Esophagus (tissue), 2 donors: ENCODE data around the gene BRSK1. TPM values are rescaled to one million over a fixed set of nuclear protein-coding genes. Genes with fewer than 3 reads are reported as not detected.

ENCODE experiments used
- H3K27ac ChIP-seq, 2 donors: one replicate each; pipeline ENCODE4 v1.5.1; 2013; ENCODE audit warnings: low read depth in 2 of 2, mild to moderate bottlenecking in 2 of 2, inconsistent platforms in 1 of 2, low read length in 1 of 2, moderate library complexity in 1 of 2
- H3K27me3 ChIP-seq, 2 donors: one replicate each; pipeline ENCODE4 v1.6.1; 2013; ENCODE audit warnings: low read length in 2 of 2, control low read depth in 1 of 2, mild to moderate bottlenecking in 1 of 2; ENCODE audit not compliant: insufficient read depth in 2 of 2, control insufficient read depth in 1 of 2
- H3K36me3 ChIP-seq, 2 donors: one replicate each; pipeline ENCODE4 v1.6.1; 2013; ENCODE audit warnings: low read length in 1 of 2; ENCODE audit not compliant: control insufficient read depth in 2 of 2, insufficient read depth in 2 of 2
- H3K4me1 ChIP-seq, 2 donors: one replicate each; pipeline ENCODE4 v1.6.1; 2013; ENCODE audit warnings: low read length in 1 of 2; ENCODE audit not compliant: control insufficient read depth in 2 of 2, insufficient read depth in 2 of 2
- H3K4me3 ChIP-seq, 2 donors: one replicate each; pipeline ENCODE4 v1.5.1; 2013; ENCODE audit warnings: low read length in 2 of 2, mild to moderate bottlenecking in 2 of 2, low read depth in 1 of 2, moderate library complexity in 1 of 2
- H3K9me3 ChIP-seq, 2 donors: one replicate each; pipeline ENCODE4 v1.6.1; 2013; ENCODE audit warnings: mild to moderate bottlenecking in 2 of 2, low read depth in 1 of 2, low read length in 1 of 2, moderate library complexity in 1 of 2; ENCODE audit not compliant: control insufficient read depth in 2 of 2, insufficient read depth in 1 of 2
- WGBS, 2 donors: extraction: QIAGEN DNeasy Blood & Tissue Kit; methylation state at CpG; one replicate each; pipeline ENCODE4 v1.1.7; 2013; 5-methylcytosine and 5-hydroxymethylcytosine counted together
- polyA plus RNA-seq, 2 donors: library from polyadenylated mRNA; stranded (reverse); fragments of 200-250 nt; gene quantifications; one replicate each; pipeline ENCODE4 v1.2.3, GENCODE V29; 2013
- donor health status: healthy with polysubstance abuse.
- donor health status: Bipolar disorder and iron deficiency.

BRSK1 gene
- polyA plus RNA-seq, 2 donors = 0.96 to 1.0 TPM

- H3K27me3 ChIP-seq = no peaks in the 10 kb centered on the region
- H3K4me3 ChIP-seq = no peak overlapping the region
- 92% methylated on average over 7 to 11 of the region's 11 CpGs for WGBS, 2 donors
- H3K4me1 ChIP-seq = no peaks in the 10 kb centered on the region
- H3K27ac ChIP-seq = no peak overlapping the region
- no peaks in the 10 kb centered on the region for H3K36me3 ChIP-seq
- H3K9me3 ChIP-seq = no peaks in the 10 kb centered on the region
Measured at GRCh38 chr19:55308281-55308680, 24.5 kb downstream of the BRSK1 start.

GRCh38 chr19:55309448-55309847 lies 25.7 kb downstream of the BRSK1 start:
- H3K36me3 ChIP-seq = no peaks in the 10 kb centered on the region
- no peaks in the 10 kb centered on the region for H3K9me3 ChIP-seq
- no peak overlapping the region for H3K4me3 ChIP-seq
- 86 to 92% methylated on average over 5 of the region's 5 CpGs for WGBS, 2 donors
- H3K27ac ChIP-seq = no peak overlapping the region
- H3K4me1 ChIP-seq = no peaks in the 10 kb centered on the region
- H3K27me3 ChIP-seq = no peaks in the 10 kb centered on the region

DNA sequence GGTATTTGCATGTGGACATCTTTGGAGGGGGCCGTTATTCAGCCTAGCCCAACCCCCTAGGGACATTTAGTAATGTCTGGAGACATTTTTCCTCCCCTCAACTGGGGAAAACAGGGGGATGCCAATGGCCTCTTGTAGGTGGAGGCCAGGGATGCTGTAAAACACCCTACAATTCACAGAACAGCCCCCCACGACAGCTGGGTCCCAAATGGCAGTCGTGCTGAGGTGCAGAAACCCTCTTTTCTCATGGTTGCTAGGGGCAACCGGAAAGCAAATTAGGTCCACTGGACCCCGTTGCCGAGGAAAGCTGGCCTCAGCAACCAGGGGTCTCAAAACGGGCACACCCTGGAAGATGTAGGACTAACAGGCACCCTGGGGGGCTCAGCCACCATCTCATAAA lies 26.7 kb downstream of the BRSK1 start:
- 79% methylated on average over 7 of the region's 7 CpGs for WGBS, 2 donors
- H3K4me3 ChIP-seq = no peak overlapping the region
- no peaks in the 10 kb centered on the region for H3K9me3 ChIP-seq
- no peaks in the 10 kb centered on the region for H3K36me3 ChIP-seq
- H3K4me1 ChIP-seq = no peaks in the 10 kb centered on the region
- no peaks in the 10 kb centered on the region for H3K27me3 ChIP-seq
- H3K27ac ChIP-seq = no peak overlapping the region

DNA sequence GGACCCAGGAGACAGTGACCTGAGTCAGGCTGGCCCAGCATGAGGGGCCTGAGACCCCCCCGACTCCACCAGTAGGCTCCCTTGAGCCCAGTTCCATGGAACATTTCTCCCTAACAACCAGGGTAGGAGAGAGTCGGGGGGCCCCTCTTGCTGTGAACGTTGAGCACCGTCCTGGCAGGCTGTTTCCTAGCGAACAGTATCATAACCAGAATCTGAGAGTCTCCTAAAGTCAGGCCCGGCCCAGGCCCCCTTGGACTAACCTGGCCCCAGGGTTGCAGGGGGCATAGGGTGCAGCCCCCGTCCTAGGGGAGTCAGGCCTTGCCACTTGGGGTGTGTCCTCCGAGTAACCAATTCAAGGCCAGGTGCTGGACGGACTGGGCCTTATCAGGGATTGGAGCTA lies 27.6 kb downstream of the BRSK1 start:
- 89 to 91% methylated on average over 9 of the region's 9 CpGs for WGBS, 2 donors
- H3K36me3 ChIP-seq = no peaks in the 10 kb centered on the region
- no peak overlapping the region for H3K4me3 ChIP-seq
- no peaks in the 10 kb centered on the region for H3K27me3 ChIP-seq
- no peaks in the 10 kb centered on the region for H3K4me1 ChIP-seq
- no peaks in the 10 kb centered on the region for H3K9me3 ChIP-seq
- no peak overlapping the region for H3K27ac ChIP-seq

- Histone ChIP-seq H3K4me3 (no peak overlapping the region), H3K36me3 (no peaks in the 10 kb centered on the region), H3K4me1 (no peaks in the 10 kb centered on the region), H3K27ac (no peak overlapping the region), H3K27me3 (no peaks in the 10 kb centered on the region), H3K9me3 (no peaks in the 10 kb centered on the region)
- 86% methylated on average over 18 of the region's 18 CpGs for WGBS, 2 donors
Measured at GRCh38 chr19:55311797-55312196, 28.0 kb downstream of the BRSK1 start.

GRCh38 chr19:55312621-55313512 lies 29.1 kb downstream of the BRSK1 start:
- H3K27me3 ChIP-seq = no peaks in the 10 kb centered on the region

GRCh38 chr19:55314396-55314795 lies 30.6 kb downstream of the BRSK1 start:
- H3K4me3 ChIP-seq = no peak overlapping the region
- no peaks in the 10 kb centered on the region for H3K27me3 ChIP-seq
- no peaks in the 10 kb centered on the region for H3K36me3 ChIP-seq
- 86 to 88% methylated on average over 8 of the region's 8 CpGs for WGBS, 2 donors
- no peak overlapping the region for H3K27ac ChIP-seq
- no peaks in the 10 kb centered on the region for H3K4me1 ChIP-seq
- no peaks in the 10 kb centered on the region for H3K9me3 ChIP-seq

More at GRCh38 chr19:55312621-55313512, 29.1 kb downstream of the BRSK1 start:
- H3K4me3 ChIP-seq = no peak overlapping the region
- H3K4me1 ChIP-seq = no peaks in the 10 kb centered on the region
- H3K9me3 ChIP-seq = no peaks in the 10 kb centered on the region
- no peak overlapping the region for H3K27ac ChIP-seq
- H3K36me3 ChIP-seq = no peaks in the 10 kb centered on the region
- WGBS, 2 donors = 80 to 82% methylated on average over 41 to 47 of the region's 47 CpGs

GRCh38 chr19:55315956-55316525 lies 32.2 kb downstream of the BRSK1 start:
- Histone ChIP-seq H3K9me3 (no peaks in the 10 kb centered on the region), H3K27ac (no peak overlapping the region), H3K4me3 (no peak overlapping the region), H3K36me3 (no peaks in the 10 kb centered on the region), H3K27me3 (no peaks in the 10 kb centered on the region), H3K4me1 (peaks cover 0 to 4% of the 10 kb centered on the region in 2 donors)
- WGBS, 2 donors = 69 to 82% methylated on average over 13 of the region's 13 CpGs

- Histone ChIP-seq H3K9me3 (no peaks in the 10 kb centered on the region), H3K27me3 (no peaks in the 10 kb centered on the region), H3K4me3 (no peak overlapping the region), H3K27ac (no peak overlapping the region), H3K36me3 (no peaks in the 10 kb centered on the region), H3K4me1 (peaks cover 0 to 4% of the 10 kb centered on the region in 2 donors)
- 78 to 88% methylated on average over 8 of the region's 8 CpGs for WGBS, 2 donors
Measured at GRCh38 chr19:55316646-55317045, 32.8 kb downstream of the BRSK1 start.

GRCh38 chr19:55319785-55320184 lies 36.0 kb downstream of the BRSK1 start:
- WGBS, 2 donors = 19 to 23% methylated on average over 21 of the region's 21 CpGs
- Histone ChIP-seq H3K27ac (no peak overlapping the region), H3K27me3 (no peaks in the 10 kb centered on the region), H3K9me3 (no peaks in the 10 kb centered on the region), H3K4me1 (peaks cover 0 to 4% of the 10 kb centered on the region in 2 donors), H3K4me3 (no peak overlapping the region), H3K36me3 (no peaks in the 10 kb centered on the region)
